Gastrocnemius medialis (tissue), 4 donors: Measurements from ENCODE around the gene LPCAT3.

Experiments used
- CTCF ChIP-seq, 5 experiments: fragments of 450-650 bp in 3 of 5; fragments of 200-600 bp in 2 of 5; sonication (generic) in 2 of 5; IDR thresholded peaks in 4 of 5; conservative IDR thresholded peaks in 1 of 5; 1 replicate in 4 of 5; 2 replicates in 1 of 5; pipeline ENCODE4 v1.5.1; 2016 to 2019; ENCODE audit warnings: antibody characterized with exemption in 5 of 5, mild to moderate bottlenecking in 3 of 5, moderate library complexity in 3 of 5
- POLR2A ChIP-seq, 2 donors: fragments of 450-650 bp; IDR thresholded peaks; one replicate each; pipeline ENCODE4 v1.6.1; 2017; ENCODE audit warnings: antibody characterized with exemption in 2 of 2, mild to moderate bottlenecking in 2 of 2, moderate library complexity in 2 of 2

DNA sequence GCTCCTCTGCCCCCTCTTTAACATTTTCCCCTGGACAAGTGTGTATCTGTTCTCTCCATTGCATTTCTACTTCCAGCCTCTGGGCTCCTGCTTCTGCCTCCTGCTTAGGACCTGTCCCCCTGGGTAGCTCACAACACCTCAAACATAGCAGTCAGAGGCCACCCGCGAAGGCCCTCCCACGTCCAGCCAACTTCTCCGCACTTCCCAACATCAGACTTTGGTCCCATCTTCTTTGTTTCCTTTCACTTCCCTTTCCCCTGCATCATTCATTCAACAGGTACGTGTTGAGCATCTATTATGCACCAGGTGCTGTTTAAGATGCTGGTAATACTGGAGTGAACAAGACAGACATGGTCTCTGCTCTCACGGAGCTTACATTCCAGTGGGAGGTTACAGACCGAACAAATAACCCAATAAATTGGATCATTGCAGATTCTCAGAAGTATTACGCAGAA lies 71.3 kb downstream of the LPCAT3 start:
- TF ChIP-seq POLR2A (IDR thresholded peaks at IDR 0.05), result no peak
- TF ChIP-seq CTCF (IDR thresholded peaks at IDR 0.05 in 4 of 5, conservative IDR thresholded peaks at IDR 0.05 in 1 of 5), result no peak
